ENCODE results near the gene GJA3.

GJA3 gene

DNA sequence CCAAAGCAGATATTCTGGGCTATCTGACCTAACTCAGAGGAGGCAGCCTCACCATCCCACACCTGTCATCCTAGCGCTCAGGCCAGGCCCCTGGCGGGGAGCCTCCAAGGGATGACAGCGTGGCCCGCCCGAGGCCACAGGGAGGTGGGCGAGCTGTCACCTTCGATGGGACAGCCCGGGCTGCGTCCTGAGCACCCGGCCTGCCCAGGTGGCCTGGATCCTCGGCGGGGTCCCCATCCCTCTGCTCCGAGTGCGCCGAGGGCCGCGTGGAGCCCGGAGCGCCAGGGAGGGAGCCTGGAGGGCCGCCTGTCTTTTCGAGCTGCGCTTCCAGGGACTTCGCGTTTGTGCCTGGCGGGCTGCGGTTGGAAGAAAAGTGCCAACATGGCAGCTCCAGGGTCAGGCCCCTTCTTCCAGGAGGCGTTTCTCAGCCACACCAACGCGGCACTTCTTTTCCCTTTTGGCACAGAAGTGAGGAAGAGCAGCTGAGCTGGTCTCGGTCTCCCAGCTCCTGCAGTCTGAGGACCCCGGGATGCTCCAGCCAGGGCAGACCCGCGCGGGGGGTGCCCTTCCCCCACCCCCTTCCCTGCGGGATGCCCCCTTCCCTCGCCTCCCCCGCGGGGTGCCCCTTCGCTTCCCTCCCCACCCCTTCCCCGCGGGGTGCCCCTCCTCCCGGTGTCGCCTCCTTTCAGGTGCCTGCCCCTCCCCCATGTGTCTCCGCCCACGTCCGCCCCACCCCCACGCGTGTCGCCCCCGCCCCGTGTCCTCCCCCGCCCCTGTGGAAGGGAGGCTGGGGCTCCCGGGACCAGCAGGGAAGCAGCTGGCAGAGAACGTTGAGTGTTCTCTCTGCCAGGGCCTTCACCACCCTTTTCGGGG, 42.3 kb downstream of the GJA3 start:
- H3K4me3 ChIP-seq (ENCODE audit: low read depth, low read length), result peak overlapping the region; percentile 44
- in situ Hi-C loops (cut with HindIII; ENCODE audit: low sequenced_read_pairs), result no loop called here
- TF ChIP-seq, protein P1, sequence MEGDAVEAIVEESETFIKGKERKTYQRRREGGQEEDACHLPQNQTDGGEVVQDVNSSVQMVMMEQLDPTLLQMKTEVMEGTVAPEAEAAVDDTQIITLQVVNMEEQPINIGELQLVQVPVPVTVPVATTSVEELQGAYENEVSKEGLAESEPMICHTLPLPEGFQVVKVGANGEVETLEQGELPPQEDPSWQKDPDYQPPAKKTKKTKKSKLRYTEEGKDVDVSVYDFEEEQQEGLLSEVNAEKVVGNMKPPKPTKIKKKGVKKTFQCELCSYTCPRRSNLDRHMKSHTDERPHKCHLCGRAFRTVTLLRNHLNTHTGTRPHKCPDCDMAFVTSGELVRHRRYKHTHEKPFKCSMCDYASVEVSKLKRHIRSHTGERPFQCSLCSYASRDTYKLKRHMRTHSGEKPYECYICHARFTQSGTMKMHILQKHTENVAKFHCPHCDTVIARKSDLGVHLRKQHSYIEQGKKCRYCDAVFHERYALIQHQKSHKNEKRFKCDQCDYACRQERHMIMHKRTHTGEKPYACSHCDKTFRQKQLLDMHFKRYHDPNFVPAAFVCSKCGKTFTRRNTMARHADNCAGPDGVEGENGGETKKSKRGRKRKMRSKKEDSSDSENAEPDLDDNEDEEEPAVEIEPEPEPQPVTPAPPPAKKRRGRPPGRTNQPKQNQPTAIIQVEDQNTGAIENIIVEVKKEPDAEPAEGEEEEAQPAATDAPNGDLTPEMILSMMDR (IDR thresholded peaks at IDR 0.05; ENCODE audit: low read depth, low read length, missing control alignments), result no peak
- no peak for DNase-seq (ENCODE audit: low read depth)

DNA sequence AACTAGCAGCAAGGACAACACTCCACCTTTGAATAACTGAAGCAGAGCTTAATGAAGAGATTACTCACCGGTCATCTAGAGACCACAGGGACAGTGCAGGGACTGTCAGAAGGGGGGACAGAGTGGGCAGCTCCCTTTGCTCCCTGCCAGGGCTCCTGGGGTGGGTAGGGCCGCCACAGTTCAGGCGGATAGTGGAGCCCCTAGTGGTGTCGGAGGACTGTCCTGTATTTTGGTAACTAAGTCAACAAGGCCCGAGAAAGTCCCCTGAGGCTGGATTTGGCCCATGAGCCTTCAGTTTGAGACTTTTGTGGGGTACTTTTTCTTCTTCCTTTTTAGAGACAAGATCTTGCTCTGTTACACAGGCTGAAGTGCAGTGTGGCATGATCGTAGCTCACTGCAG, 44.6 kb downstream of the GJA3 start:
- TF ChIP-seq, protein P1 (IDR thresholded peaks at IDR 0.05; ENCODE audit: low read depth, low read length, missing control alignments), result no peak
- in situ Hi-C loops (cut with HindIII; ENCODE audit: low sequenced_read_pairs), result no loop called here
- H3K4me3 ChIP-seq (ENCODE audit: low read depth, low read length), result no peak overlapping the region
- no peak for DNase-seq (ENCODE audit: low read depth)

DNA sequence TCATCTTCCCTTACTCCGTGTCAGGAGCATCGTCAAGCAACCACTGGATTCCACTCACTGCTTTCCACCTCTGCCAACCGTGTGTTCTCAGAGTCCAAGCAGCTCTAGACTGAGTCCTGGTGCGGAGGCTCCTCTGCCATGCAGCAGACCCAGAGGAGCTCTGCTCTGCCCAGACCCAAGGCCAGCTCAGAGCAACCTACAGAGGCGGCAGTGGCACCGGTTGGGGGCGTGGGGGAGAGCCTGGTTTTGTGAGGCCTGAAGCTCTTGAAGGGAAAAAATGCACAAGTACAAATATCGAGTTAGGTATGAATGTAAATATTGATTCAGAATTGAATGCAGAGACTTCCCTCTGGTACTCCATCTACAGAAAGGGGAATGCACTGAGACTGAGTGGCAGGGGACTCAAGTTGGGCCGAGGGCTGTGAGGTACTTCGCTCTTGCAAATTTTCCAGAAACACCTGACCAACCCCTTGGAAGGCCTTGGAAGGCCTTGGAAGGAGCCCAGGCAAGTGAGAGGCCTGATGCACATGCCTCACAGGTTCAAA, 46.7 kb downstream of the GJA3 start:
- TF ChIP-seq, protein P1 (IDR thresholded peaks at IDR 0.05; ENCODE audit: low read depth, low read length, missing control alignments), result no peak
- in situ Hi-C loops (cut with HindIII; ENCODE audit: low sequenced_read_pairs), result no loop called here
- no peak for DNase-seq (ENCODE audit: low read depth)
- no peak overlapping the region for H3K4me3 ChIP-seq (ENCODE audit: low read depth, low read length)

DNA sequence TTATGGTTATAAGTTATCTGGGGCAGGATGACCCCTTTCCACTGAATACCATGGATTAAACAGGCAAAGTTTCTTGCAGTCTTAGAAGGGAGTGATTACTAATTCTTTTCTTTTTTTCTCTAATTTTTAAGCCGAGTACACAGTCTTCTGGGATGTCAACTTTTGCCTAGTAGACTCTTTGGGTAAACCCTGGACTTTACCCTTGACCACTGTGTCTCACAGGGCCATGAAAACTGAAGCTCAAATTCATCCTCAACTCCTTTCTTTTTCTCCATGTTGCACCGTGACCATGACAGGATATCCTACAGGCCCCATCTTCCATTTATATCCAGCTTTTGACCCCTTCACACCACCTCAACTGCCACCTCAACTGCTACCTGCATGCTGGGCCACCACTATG, 51.8 kb downstream of the GJA3 start:
- no peak for DNase-seq (ENCODE audit: low read depth)
- in situ Hi-C loops (cut with HindIII; ENCODE audit: low sequenced_read_pairs), result no loop called here
- H3K4me3 ChIP-seq (ENCODE audit: low read depth, low read length), result no peak overlapping the region
- TF ChIP-seq, protein P1 (IDR thresholded peaks at IDR 0.05; ENCODE audit: low read depth, low read length, missing control alignments), result no peak

DNA sequence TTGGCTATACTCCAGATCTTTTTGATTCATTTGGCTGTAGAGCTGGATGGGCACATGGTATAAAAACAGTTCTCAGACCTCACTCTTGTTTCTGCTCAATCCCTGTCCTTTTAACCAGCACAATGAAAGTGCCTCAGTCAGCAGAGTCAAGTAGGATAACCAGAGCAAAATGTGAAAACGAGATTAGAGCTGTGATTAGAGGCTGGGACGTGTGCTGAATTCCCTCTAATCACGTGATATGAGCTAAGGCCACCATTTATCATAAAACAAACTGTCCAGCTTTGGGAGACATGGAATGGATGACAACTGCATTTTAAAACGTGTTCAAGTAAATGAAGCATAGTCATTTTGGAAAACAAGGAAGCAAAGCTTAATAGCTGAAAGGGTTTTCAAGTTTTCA, 54.1 kb downstream of the GJA3 start:
- TF ChIP-seq, protein P1 (IDR thresholded peaks at IDR 0.05; ENCODE audit: low read depth, low read length, missing control alignments), result no peak
- no peak overlapping the region for H3K4me3 ChIP-seq (ENCODE audit: low read depth, low read length)
- in situ Hi-C loops (cut with HindIII; ENCODE audit: low sequenced_read_pairs), result no loop called here
- DNase-seq (ENCODE audit: low read depth), result no peak

DNA sequence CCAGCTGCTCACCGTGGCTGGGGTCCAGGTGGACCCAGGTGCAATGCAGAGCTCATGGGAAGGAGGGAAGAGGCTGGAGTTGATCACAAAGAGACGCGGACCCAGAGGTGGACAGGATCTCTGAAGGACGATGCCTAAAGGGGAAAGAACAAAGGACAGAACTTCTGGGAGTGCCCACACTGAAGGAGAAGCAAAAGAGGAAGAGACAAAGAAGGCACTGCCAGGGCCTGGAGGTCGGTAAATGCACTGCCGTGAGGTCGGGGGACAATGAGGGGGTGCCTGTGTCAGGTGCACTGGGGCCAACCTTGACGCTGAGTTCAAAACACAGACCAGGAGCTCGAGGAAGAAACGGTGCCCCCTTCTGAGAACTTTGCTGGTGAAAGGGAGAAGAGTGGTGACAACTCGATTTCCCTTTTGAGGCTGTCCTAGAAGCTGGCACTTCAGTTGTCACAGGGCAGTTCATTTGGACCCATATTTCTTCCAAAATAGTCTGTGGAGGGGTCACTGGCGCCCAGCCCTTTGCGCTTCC, 55.6 kb downstream of the GJA3 start:
- no peak for DNase-seq (ENCODE audit: low read depth)
- in situ Hi-C loops (cut with HindIII; ENCODE audit: low sequenced_read_pairs), result no loop called here
- TF ChIP-seq, protein P1 (IDR thresholded peaks at IDR 0.05; ENCODE audit: low read depth, low read length, missing control alignments), result no peak
- H3K4me3 ChIP-seq (ENCODE audit: low read depth, low read length), result no peak overlapping the region

Measured in astrocyte of the cerebellum (primary cell).